Muscle of leg (tissue), 16 donors: ENCODE data around the gene AKR1C4. TPM values are rescaled to one million over a fixed set of nuclear protein-coding genes. Genes with fewer than 3 reads are reported as not detected.
A peak's percentile ranks its signal among the peaks of the same experiment; 100 is the strongest.

Experiments
- DNase-seq: peaks from one replicate; pipeline ENCODE4 v3.0.0; 2013
- H3K27ac ChIP-seq: one replicate; pipeline ENCODE4 v1.5.1; 2013; ENCODE audit warnings: mild to moderate bottlenecking, low read length, control low read depth
- H3K27me3 ChIP-seq: one replicate; pipeline ENCODE4 v1.6.1; 2013; ENCODE audit warnings: low read length; ENCODE audit not compliant: control insufficient read depth, insufficient read depth
- H3K36me3 ChIP-seq: one replicate; pipeline ENCODE4 v1.6.1; 2013; ENCODE audit warnings: low read length; ENCODE audit not compliant: control insufficient read depth, insufficient read depth
- H3K4me1 ChIP-seq: one replicate; pipeline ENCODE4 v1.6.1; 2013; ENCODE audit warnings: low read length; ENCODE audit not compliant: control insufficient read depth, insufficient read depth
- H3K4me3 ChIP-seq: one replicate; pipeline ENCODE4 v1.5.1; 2013; ENCODE audit warnings: low read length, control low read depth
- H3K9me3 ChIP-seq: replicated peaks from 2 replicates; pipeline ENCODE4 v1.6.1; 2013; ENCODE audit warnings: low read depth, low read length; ENCODE audit not compliant: control insufficient read depth
- WGBS: methylation state at CpG from one replicate; pipeline ENCODE4 v1.1.5; 2013; ENCODE audit warnings: missing lambda C conversion rate; ENCODE audit not compliant: insufficient coverage; 5-methylcytosine and 5-hydroxymethylcytosine counted together
- long read RNA-seq, 11 donors: transcript quantifications; one replicate each; lab custom pipeline, GENCODE V29; 2026
- polyA plus RNA-seq, 8 donors: library from polyadenylated mRNA; unstranded; fragments of 120-200 nt; gene quantifications; one replicate each; pipeline versions ENCODE4 v1.2.1 to v1.2.3, GENCODE V29; 2013; ENCODE audit warnings: inconsistent platforms in 1 of 8, low replicate concordance in 1 of 8; ENCODE audit not compliant: insufficient read length in 8 of 8, insufficient read depth in 1 of 8
- total RNA-seq: library from RNA; stranded (reverse); fragments of 120-200 nt; gene quantifications from one replicate; pipeline ENCODE4 v1.2.4, GENCODE V29; 2013

Gene AKR1C4
- total RNA-seq (not detected), polyA plus RNA-seq (not detected)
- long read RNA-seq, donor 1, result 0 reads
- long read RNA-seq, donor 2, result 0 reads
- long read RNA-seq, donor 3, result 0 reads
- long read RNA-seq, donor 4, result 0 reads
- long read RNA-seq, donor 5, result 0 reads
- long read RNA-seq, donor 6, result 0 reads
- long read RNA-seq, donor 7, result 0 reads
- long read RNA-seq, donor 8, result 0 reads
- long read RNA-seq, donor 9, result 0 reads
- long read RNA-seq, donor 10, result 0 reads
- long read RNA-seq, donor 11, result 0 reads

GRCh38 chr10:5196702-5197113 lies at the start of gene AKR1C4:
Gene AKR1C4, plus strand, starts transcription at chr10:5196837. Its CDS starts 31 bp downstream, at chr10:5196868.
- Histone ChIP-seq H3K9me3 (no peaks in the 10 kb centered on the region), H3K4me3 (no peak within 1 kb of the TSS), H3K4me1 (no peaks in the 10 kb centered on the region), H3K36me3 (no peaks in the 10 kb centered on the region), H3K27me3 (no peaks in the 10 kb centered on the region), H3K27ac (no peak within 1 kb of the TSS)
- DNase-seq, result peak; percentile 10
- 0% methylated on average over 1 of the region's 4 CpGs for WGBS

- Histone ChIP-seq H3K36me3 (no peaks in the 10 kb centered on the region), H3K27me3 (no peaks in the 10 kb centered on the region), H3K4me1 (no peaks in the 10 kb centered on the region), H3K9me3 (peaks cover 2% of the 10 kb centered on the region), H3K27ac (no peak overlapping the region), H3K4me3 (no peak overlapping the region)
- DNase-seq, result no peak
- WGBS, result 86% methylated on average over 2 of the region's 5 CpGs
These were observed 49.8 kb upstream of the AKR1C4 start for GRCh38 chr10:5146920-5147254.

GRCh38 chr10:5147255-5147980 lies 49.2 kb upstream of the AKR1C4 start:
- Histone ChIP-seq H3K27me3 (no peaks in the 10 kb centered on the region), H3K9me3 (peaks cover 2% of the 10 kb centered on the region), H3K36me3 (no peaks in the 10 kb centered on the region), H3K4me3 (no peak overlapping the region), H3K27ac (no peak overlapping the region), H3K4me1 (no peaks in the 10 kb centered on the region)
- 72% methylated on average over 3 of the region's 5 CpGs for WGBS
- no peak for DNase-seq

GRCh38 chr10:5147981-5148677 lies 48.5 kb upstream of the AKR1C4 start:
- H3K27ac ChIP-seq, result no peak overlapping the region
- 0% methylated on average over 1 of the region's 3 CpGs for WGBS

DNA sequence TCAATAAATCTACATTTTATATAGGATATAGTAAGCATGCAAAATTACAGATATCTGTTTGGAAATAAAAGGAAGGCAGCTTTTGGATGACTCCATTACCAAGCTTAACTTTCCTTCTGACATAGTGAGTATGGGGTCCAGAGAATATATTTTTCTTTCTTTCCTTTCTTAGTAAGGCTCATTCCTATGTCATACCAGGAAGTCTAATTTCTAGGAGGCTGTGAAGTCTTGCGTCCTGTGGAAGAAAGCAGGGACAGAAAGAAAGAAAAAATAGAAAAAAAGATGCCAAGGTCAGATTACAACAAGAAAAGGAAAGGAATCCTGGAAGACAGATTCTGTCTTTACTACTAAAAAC lies 48.0 kb upstream of the AKR1C4 start:
- no peak for DNase-seq
- Histone ChIP-seq H3K27ac (no peak overlapping the region), H3K9me3 (peaks cover 2% of the 10 kb centered on the region), H3K36me3 (no peaks in the 10 kb centered on the region), H3K4me3 (no peak overlapping the region), H3K4me1 (no peaks in the 10 kb centered on the region), H3K27me3 (no peaks in the 10 kb centered on the region)
- no CpG with 5 or more reads among the region's 1 CpG for WGBS

More at GRCh38 chr10:5147981-5148677, 48.5 kb upstream of the AKR1C4 start:
- H3K4me3 ChIP-seq, result no peak overlapping the region
- H3K36me3 ChIP-seq, result no peaks in the 10 kb centered on the region
- peaks cover 2% of the 10 kb centered on the region for H3K9me3 ChIP-seq
- H3K4me1 ChIP-seq, result no peaks in the 10 kb centered on the region
- H3K27me3 ChIP-seq, result no peaks in the 10 kb centered on the region
- DNase-seq, result no peak

DNA sequence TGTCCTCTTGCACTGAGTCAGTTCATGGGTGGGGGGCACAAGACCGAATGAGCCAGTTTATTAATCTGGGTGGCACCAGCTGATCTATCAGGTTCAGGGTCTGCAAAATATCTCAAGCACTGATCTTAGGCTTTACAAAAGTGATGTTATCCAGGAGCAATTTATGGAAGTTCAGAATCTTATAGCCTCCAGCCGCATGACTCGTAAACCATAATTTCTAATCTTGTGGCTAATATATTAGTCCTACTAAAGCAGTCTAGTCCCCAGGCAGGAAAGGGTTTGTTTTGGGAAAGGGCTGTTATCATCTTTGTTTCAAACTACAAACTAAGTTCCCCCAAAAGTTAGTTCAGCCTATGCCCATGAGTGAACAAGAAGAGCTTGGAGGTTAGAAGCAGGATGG lies 45.6 kb upstream of the AKR1C4 start:
- H3K4me3 ChIP-seq, result no peak overlapping the region
- H3K36me3 ChIP-seq, result no peaks in the 10 kb centered on the region
- peaks cover 2% of the 10 kb centered on the region for H3K9me3 ChIP-seq
- no peaks in the 10 kb centered on the region for H3K4me1 ChIP-seq
- DNase-seq, result no peak
- H3K27ac ChIP-seq, result no peak overlapping the region
- 89% methylated on average over 1 of the region's 3 CpGs for WGBS
- H3K27me3 ChIP-seq, result no peaks in the 10 kb centered on the region

DNA sequence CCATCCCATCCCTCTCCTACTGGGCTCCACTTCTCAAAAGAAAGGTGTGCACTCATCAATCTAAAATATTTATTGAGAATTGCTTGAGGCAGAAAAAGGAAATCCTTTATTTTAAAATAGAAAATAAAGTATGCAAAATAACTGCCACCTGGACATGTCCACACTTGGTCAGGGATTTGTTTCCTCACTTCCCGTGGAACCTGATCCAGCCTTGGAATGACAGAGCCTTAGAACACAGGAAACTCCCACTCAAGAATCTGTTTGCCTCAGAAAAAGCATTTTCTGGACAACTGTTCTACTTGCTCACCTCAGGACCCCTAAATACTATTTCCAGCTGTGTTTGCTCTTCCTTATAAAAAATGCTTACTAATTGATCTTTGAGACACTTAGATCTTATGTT lies 40.7 kb upstream of the AKR1C4 start:
- no peaks in the 10 kb centered on the region for H3K9me3 ChIP-seq
- WGBS, result 57% methylated on average over 1 of the region's 1 CpG
- H3K27me3 ChIP-seq, result no peaks in the 10 kb centered on the region
- H3K27ac ChIP-seq, result no peak overlapping the region
- H3K36me3 ChIP-seq, result no peaks in the 10 kb centered on the region
- no peak overlapping the region for H3K4me3 ChIP-seq
- DNase-seq, result no peak
- H3K4me1 ChIP-seq, result no peaks in the 10 kb centered on the region

- Histone ChIP-seq H3K27me3 (no peaks in the 10 kb centered on the region), H3K9me3 (peaks cover 2% of the 10 kb centered on the region), H3K36me3 (no peaks in the 10 kb centered on the region), H3K4me3 (no peak overlapping the region), H3K27ac (no peak overlapping the region), H3K4me1 (no peaks in the 10 kb centered on the region)
- WGBS, result 79% methylated on average over 4 of the region's 10 CpGs
- no peak for DNase-seq
These were observed 39.1 kb upstream of the AKR1C4 start for GRCh38 chr10:5157501-5157900.

DNA sequence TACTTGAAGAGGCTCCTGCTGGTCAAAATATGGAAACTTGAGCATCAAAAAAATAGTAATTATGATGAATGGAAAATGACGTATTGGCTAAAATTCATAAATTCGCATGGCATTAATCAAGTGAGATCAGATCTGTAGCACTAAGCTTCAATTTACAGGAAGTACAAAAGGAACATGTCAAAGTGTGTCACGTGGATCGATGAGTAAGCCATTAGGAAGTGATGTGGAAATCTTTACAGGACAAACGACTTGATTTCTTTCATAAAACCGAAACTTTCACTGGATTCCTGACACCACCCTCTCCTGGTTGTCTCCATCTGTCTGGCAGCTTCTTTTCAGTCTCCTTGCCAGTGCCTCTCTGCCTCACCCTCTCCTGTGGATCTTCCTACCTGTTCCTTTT lies 37.5 kb upstream of the AKR1C4 start:
- H3K4me3 ChIP-seq, result no peak overlapping the region
- H3K36me3 ChIP-seq, result no peaks in the 10 kb centered on the region
- no peaks in the 10 kb centered on the region for H3K4me1 ChIP-seq
- no peaks in the 10 kb centered on the region for H3K27me3 ChIP-seq
- H3K9me3 ChIP-seq, result peaks cover 6% of the 10 kb centered on the region
- no peak for DNase-seq
- no peak overlapping the region for H3K27ac ChIP-seq
- 76% methylated on average over 3 of the region's 6 CpGs for WGBS

GRCh38 chr10:5163487-5163886 lies 33.1 kb upstream of the AKR1C4 start:
- Histone ChIP-seq H3K27ac (no peak overlapping the region), H3K27me3 (no peaks in the 10 kb centered on the region), H3K36me3 (no peaks in the 10 kb centered on the region), H3K4me1 (no peaks in the 10 kb centered on the region), H3K4me3 (no peak overlapping the region), H3K9me3 (peaks cover 28% of the 10 kb centered on the region)
- WGBS, result 54% methylated on average over 2 of the region's 2 CpGs
- DNase-seq, result no peak
